Activated naive CD4-positive, alpha-beta T cell treated with anti-CD3 and anti-CD28 coated beads, Interleukin-2, amount 50 U/mL, for 24 hours (primary cell): ENCODE results near the gene FAM210B.
"Not testable (repeated sequence)": the region's sequence is repeated elsewhere in the genome, so short reads cannot be mapped to it uniquely, and the experiment has no call there.

ENCODE experiments used
- H3K27ac Mint-ChIP-seq: one replicate; pipeline ENCODE4 v1.8.0; 2021; ENCODE audit warnings: mild to moderate bottlenecking, mixed read lengths
- H3K27me3 Mint-ChIP-seq: one replicate; pipeline ENCODE4 v1.8.0; 2021; ENCODE audit warnings: mixed read lengths
- H3K36me3 Mint-ChIP-seq: one replicate; pipeline ENCODE4 v1.8.0; 2021; ENCODE audit warnings: mixed read lengths
- H3K4me1 Mint-ChIP-seq: one replicate; pipeline ENCODE4 v1.8.0; 2021; ENCODE audit warnings: mixed read lengths
- H3K4me3 Mint-ChIP-seq: one replicate; pipeline ENCODE4 v1.8.0; 2021; ENCODE audit warnings: mild to moderate bottlenecking, mixed read lengths
- H3K9me3 Mint-ChIP-seq: one replicate; pipeline ENCODE4 v1.8.0; 2021; ENCODE audit warnings: mixed read lengths

FAM210B gene

GRCh38 chr20:56358600-56359211, at the start of gene FAM210B:
TSS of gene FAM210B (plus strand) at chr20:56358974. CDS start at chr20:56359006, 32 bp downstream.
- Mint-ChIP-seq H3K27me3 (no peaks in the 10 kb centered on the region), H3K27ac (no peak within 1 kb of the TSS), H3K36me3 (no peaks in the 10 kb centered on the region), H3K4me1 (peaks cover 18% of the 10 kb centered on the region), H3K9me3 (no peaks in the 10 kb centered on the region), H3K4me3 (peak within 1 kb of the TSS; percentile 88)

GRCh38 chr20:56316051-56316450, 42.7 kb upstream of the FAM210B start:
- Mint-ChIP-seq H3K27ac (no peak overlapping the region), H3K4me1 (no peaks in the 10 kb centered on the region), H3K9me3 (peaks cover 4% of the 10 kb centered on the region), H3K27me3 (peaks cover 15% of the 10 kb centered on the region), H3K36me3 (no peaks in the 10 kb centered on the region), H3K4me3 (no peak overlapping the region)

GRCh38 chr20:56316483-56316882, 42.3 kb upstream of the FAM210B start:
- Mint-ChIP-seq H3K4me3 (no peak overlapping the region), H3K9me3 (peaks cover 4% of the 10 kb centered on the region), H3K27me3 (peaks cover 12% of the 10 kb centered on the region), H3K36me3 (no peaks in the 10 kb centered on the region), H3K27ac (no peak overlapping the region), H3K4me1 (no peaks in the 10 kb centered on the region)

- H3K36me3 Mint-ChIP-seq, result no peaks in the 10 kb centered on the region
- H3K27me3 Mint-ChIP-seq, result peaks cover 24% of the 10 kb centered on the region
- H3K27ac Mint-ChIP-seq, result no peak overlapping the region
- H3K4me1 Mint-ChIP-seq, result no peaks in the 10 kb centered on the region
- H3K9me3 Mint-ChIP-seq, result no peaks in the 10 kb centered on the region
- H3K4me3 Mint-ChIP-seq, result no peak overlapping the region
Observed at GRCh38 chr20:56322681-56323080, 36.1 kb upstream of the FAM210B start.

GRCh38 chr20:56323206-56323605, 35.6 kb upstream of the FAM210B start:
- H3K4me1 Mint-ChIP-seq, result no peaks in the 10 kb centered on the region
- H3K27ac Mint-ChIP-seq, result no peak overlapping the region
- no peaks in the 10 kb centered on the region for H3K9me3 Mint-ChIP-seq
- H3K4me3 Mint-ChIP-seq, result no peak overlapping the region
- peaks cover 22% of the 10 kb centered on the region for H3K27me3 Mint-ChIP-seq
- H3K36me3 Mint-ChIP-seq, result no peaks in the 10 kb centered on the region

- H3K27me3 Mint-ChIP-seq, result peaks cover 20% of the 10 kb centered on the region
- H3K9me3 Mint-ChIP-seq, result no peaks in the 10 kb centered on the region
- no peak overlapping the region for H3K4me3 Mint-ChIP-seq
- no peak overlapping the region for H3K27ac Mint-ChIP-seq
- H3K4me1 Mint-ChIP-seq, result no peaks in the 10 kb centered on the region
- no peaks in the 10 kb centered on the region for H3K36me3 Mint-ChIP-seq
Observed at GRCh38 chr20:56323656-56324055, 35.1 kb upstream of the FAM210B start.

GRCh38 chr20:56324806-56325205, 34.0 kb upstream of the FAM210B start:
- Mint-ChIP-seq H3K9me3 (no peaks in the 10 kb centered on the region), H3K27me3 (peaks cover 23% of the 10 kb centered on the region), H3K36me3 (no peaks in the 10 kb centered on the region), H3K27ac (no peak overlapping the region), H3K4me3 (no peak overlapping the region), H3K4me1 (no peaks in the 10 kb centered on the region)

GRCh38 chr20:56328861-56329260, 29.9 kb upstream of the FAM210B start:
- H3K36me3 Mint-ChIP-seq, result no peaks in the 10 kb centered on the region
- no peaks in the 10 kb centered on the region for H3K9me3 Mint-ChIP-seq
- no peak overlapping the region for H3K4me3 Mint-ChIP-seq
- no peak overlapping the region for H3K27ac Mint-ChIP-seq
- no peaks in the 10 kb centered on the region for H3K4me1 Mint-ChIP-seq
- H3K27me3 Mint-ChIP-seq, result peaks cover 25% of the 10 kb centered on the region

- H3K4me1 Mint-ChIP-seq, H3K36me3 Mint-ChIP-seq, H3K27ac Mint-ChIP-seq, H3K9me3 Mint-ChIP-seq, H3K4me3 Mint-ChIP-seq: not testable (repeated sequence)
- H3K27me3 Mint-ChIP-seq, result peaks cover 27% of the 10 kb centered on the region
Observed at GRCh38 chr20:56336709-56337108, 22.1 kb upstream of the FAM210B start.

- Mint-ChIP-seq H3K27me3 (peaks cover 46% of the 10 kb centered on the region), H3K27ac (no peak overlapping the region)
Observed at GRCh38 chr20:56342783-56343182, 16.0 kb upstream of the FAM210B start.

GRCh38 chr20:56343861-56344381, 14.9 kb upstream of the FAM210B start:
- peaks cover 6% of the 10 kb centered on the region for H3K4me1 Mint-ChIP-seq
- H3K36me3 Mint-ChIP-seq, result no peaks in the 10 kb centered on the region
- H3K9me3 Mint-ChIP-seq, result no peaks in the 10 kb centered on the region
- no peak overlapping the region for H3K27ac Mint-ChIP-seq
- peaks cover 44% of the 10 kb centered on the region for H3K27me3 Mint-ChIP-seq
- H3K4me3 Mint-ChIP-seq, result no peak overlapping the region

More at GRCh38 chr20:56342783-56343182, 16.0 kb upstream of the FAM210B start:
- H3K4me1 Mint-ChIP-seq, result no peaks in the 10 kb centered on the region
- no peak overlapping the region for H3K4me3 Mint-ChIP-seq
- H3K9me3 Mint-ChIP-seq, result no peaks in the 10 kb centered on the region
- no peaks in the 10 kb centered on the region for H3K36me3 Mint-ChIP-seq

GRCh38 chr20:56345911-56346310, 12.9 kb upstream of the FAM210B start:
- H3K4me3 Mint-ChIP-seq, result no peak overlapping the region
- H3K27ac Mint-ChIP-seq, result no peak overlapping the region
- H3K27me3 Mint-ChIP-seq, result peaks cover 32% of the 10 kb centered on the region
- H3K36me3 Mint-ChIP-seq, result no peaks in the 10 kb centered on the region
- H3K4me1 Mint-ChIP-seq, result peaks cover 6% of the 10 kb centered on the region
- no peaks in the 10 kb centered on the region for H3K9me3 Mint-ChIP-seq

- Mint-ChIP-seq H3K27me3 (peaks cover 23% of the 10 kb centered on the region), H3K4me1 (peaks cover 6% of the 10 kb centered on the region), H3K4me3 (no peak overlapping the region), H3K27ac (no peak overlapping the region), H3K36me3 (no peaks in the 10 kb centered on the region), H3K9me3 (no peaks in the 10 kb centered on the region)
Observed at GRCh38 chr20:56347628-56348304, 11.0 kb upstream of the FAM210B start.

- Mint-ChIP-seq H3K4me1 (peaks cover 6% of the 10 kb centered on the region), H3K27me3 (peaks cover 20% of the 10 kb centered on the region), H3K9me3 (no peaks in the 10 kb centered on the region), H3K4me3 (no peak overlapping the region), H3K27ac (no peak overlapping the region), H3K36me3 (no peaks in the 10 kb centered on the region)
Observed at GRCh38 chr20:56348305-56348693, 10.5 kb upstream of the FAM210B start.

GRCh38 chr20:56348746-56349145, 10.0 kb upstream of the FAM210B start:
- H3K27ac Mint-ChIP-seq, result no peak overlapping the region
- H3K36me3 Mint-ChIP-seq, result no peaks in the 10 kb centered on the region
- no peaks in the 10 kb centered on the region for H3K9me3 Mint-ChIP-seq
- H3K4me3 Mint-ChIP-seq, result no peak overlapping the region
- peaks cover 16% of the 10 kb centered on the region for H3K27me3 Mint-ChIP-seq
- peaks cover 6% of the 10 kb centered on the region for H3K4me1 Mint-ChIP-seq

- Mint-ChIP-seq H3K4me3 (no peak overlapping the region), H3K27ac (no peak overlapping the region), H3K9me3 (no peaks in the 10 kb centered on the region), H3K27me3 (peaks cover 7% of the 10 kb centered on the region), H3K4me1 (peaks cover 6% of the 10 kb centered on the region), H3K36me3 (no peaks in the 10 kb centered on the region)
Observed at GRCh38 chr20:56350842-56351241, 7.9 kb upstream of the FAM210B start.
